Spleen (tissue), 7 donors: ENCODE results near the gene CEP128.

Source experiments
- CTCF ChIP-seq, 11 experiments: fragments of 200-600 bp in 7 of 11; fragments of 450-650 bp in 4 of 11; sonication (generic) in 4 of 11; IDR thresholded peaks in 8 of 11; conservative IDR thresholded peaks in 3 of 11; 1 replicate in 7 of 11; 2 replicates in 4 of 11; pipeline versions ENCODE4 v1.4.0 to v1.8.0; 2016 to 2021; ENCODE audit warnings: antibody characterized with exemption in 11 of 11, inconsistent platforms in 4 of 11, mild to moderate bottlenecking in 1 of 11
- POLR2A ChIP-seq, 3 donors: fragments of 450-650 bp; IDR thresholded peaks; one replicate each; pipeline ENCODE4 v1.5.1; 2017; ENCODE audit warnings: antibody characterized with exemption in 3 of 3, mild to moderate bottlenecking in 1 of 3
- donor health status: DM: no; HTN: no; CAD: no; lungs with moderate emphysema.
- donor health status: DM: no; HTN: no; CAD: no.
- donor health status: DM: no; HTN: no; CAD: no.

DNA sequence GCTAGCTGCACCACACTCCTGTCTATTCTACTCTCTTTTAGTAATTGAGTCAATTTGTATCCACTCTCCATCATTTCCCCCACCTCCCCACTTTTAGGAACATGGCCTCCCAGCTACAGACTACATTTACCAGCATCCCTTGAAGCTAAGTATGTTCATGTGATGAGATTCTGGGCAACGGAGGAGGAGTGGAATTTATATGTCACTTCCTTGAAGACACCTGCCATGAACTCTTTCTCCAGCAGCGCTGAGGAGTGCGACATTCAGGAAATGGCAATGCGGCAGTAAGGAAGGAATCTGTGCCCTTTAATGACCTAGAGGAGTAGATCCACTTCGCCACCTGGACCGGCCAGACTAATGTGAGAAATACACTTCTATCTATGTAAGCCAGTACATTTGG, 486.5 kb downstream of the CEP128 start:
- TF ChIP-seq CTCF (IDR thresholded peaks at IDR 0.05 in 8 of 11, conservative IDR thresholded peaks at IDR 0.05 in 3 of 11) (no peak), POLR2A (IDR thresholded peaks at IDR 0.05) (no peak)
